GM19099 (cell line): ENCODE results near the gene HIC1.

Experiments
- POLR2A ChIP-seq: IDR thresholded peaks from 3 replicates; pipeline ENCODE4 v1.6.1; 2011; ENCODE audit warnings: low read depth; ENCODE audit not compliant: insufficient read length; ENCODE audit errors: extremely low read depth

The HIC1 gene

GRCh38 chr17:2068519-2069051, 13.7 kb downstream of the HIC1 start:
- no peak for TF ChIP-seq POLR2A

GRCh38 chr17:2070241-2071023, 15.5 kb downstream of the HIC1 start:
- TF ChIP-seq POLR2A = no peak

- no peak for TF ChIP-seq POLR2A
Measured at GRCh38 chr17:2071024-2071385, 16.1 kb downstream of the HIC1 start.

GRCh38 chr17:2071455-2072281, 16.8 kb downstream of the HIC1 start:
- no peak for TF ChIP-seq POLR2A

GRCh38 chr17:2074919-2075318, 20.0 kb downstream of the HIC1 start:
- TF ChIP-seq POLR2A = no peak

- TF ChIP-seq POLR2A = no peak
Measured at GRCh38 chr17:2075336-2076086, 20.6 kb downstream of the HIC1 start.

- TF ChIP-seq POLR2A = no peak
Measured at GRCh38 chr17:2076087-2076984, 21.4 kb downstream of the HIC1 start.

- no peak for TF ChIP-seq POLR2A
Measured at GRCh38 chr17:2077040-2077439, 22.1 kb downstream of the HIC1 start.

GRCh38 chr17:2081564-2081963, 26.7 kb downstream of the HIC1 start:
- TF ChIP-seq POLR2A = no peak

GRCh38 chr17:2082003-2082781, 27.3 kb downstream of the HIC1 start:
- TF ChIP-seq POLR2A = no peak

GRCh38 chr17:2083613-2084035, 28.7 kb downstream of the HIC1 start:
- TF ChIP-seq POLR2A = no peak

GRCh38 chr17:2084036-2084765, 29.3 kb downstream of the HIC1 start:
- no peak for TF ChIP-seq POLR2A

- TF ChIP-seq POLR2A = no peak
Measured at GRCh38 chr17:2084766-2085647, 30.1 kb downstream of the HIC1 start.

- no peak for TF ChIP-seq POLR2A
Measured at GRCh38 chr17:2085648-2085949, 30.7 kb downstream of the HIC1 start.
